ENCODE measurements around the gene KRTAP12-4.
"Not testable (repeated sequence)": the region's sequence is repeated elsewhere in the genome, so short reads cannot be mapped to it uniquely, and the experiment has no call there.

Gene KRTAP12-4

GRCh38 chr21:44701023-44701400 is 46.6 kb upstream of the KRTAP12-4 start:
- Histone ChIP-seq H3K4me3 (ENCODE audit: low read depth, low read length) (no peak overlapping the region), H3K9me3 (ENCODE audit: severe bottlenecking) (no peaks in the 10 kb centered on the region), H3K27ac (peak overlapping the region; percentile 68; the same call in 1 of the 2 replicates), H3K36me3 (no peaks in the 10 kb centered on the region), H3K27me3 (ENCODE audit: insufficient read depth, low read depth, severe bottlenecking) (no peaks in the 10 kb centered on the region)
- no peak for DNase-seq
- TF ChIP-seq CTCF (IDR thresholded peaks at IDR 0.05; ENCODE audit: low read depth, low read length) = no peak

GRCh38 chr21:44700101-44701022 is 45.9 kb upstream of the KRTAP12-4 start:
- no peak for TF ChIP-seq CTCF (IDR thresholded peaks at IDR 0.05; ENCODE audit: low read depth, low read length)
- H3K27me3 ChIP-seq (ENCODE audit: insufficient read depth, low read depth, severe bottlenecking) = no peaks in the 10 kb centered on the region

DNA sequence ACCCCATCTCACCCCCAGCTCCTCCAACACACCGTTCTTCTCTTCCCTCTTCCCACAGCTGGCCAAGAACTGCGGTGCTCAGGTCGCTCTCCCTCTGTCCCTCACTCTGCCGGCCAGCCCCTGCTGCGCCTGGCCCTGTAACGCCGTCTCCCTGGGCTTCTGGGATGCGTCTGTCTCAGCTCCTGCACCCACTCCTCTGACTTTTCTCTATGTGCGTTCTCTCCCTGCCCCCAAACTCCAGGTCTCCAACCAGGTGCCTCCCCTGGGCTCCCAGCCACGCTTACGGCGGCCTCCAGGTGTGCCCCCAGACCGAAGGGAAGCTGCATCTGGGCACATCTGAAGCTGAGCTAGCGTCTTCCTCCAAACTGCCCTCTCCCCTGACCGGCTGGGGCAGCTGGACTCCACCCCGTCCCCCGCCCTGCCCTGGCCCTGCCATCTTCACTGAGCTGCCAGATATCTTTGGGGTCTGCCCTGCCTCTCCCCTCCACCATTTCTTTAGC is 45.1 kb upstream of the KRTAP12-4 start:
- no peaks in the 10 kb centered on the region for H3K36me3 ChIP-seq
- H3K27me3 ChIP-seq (ENCODE audit: insufficient read depth, low read depth, severe bottlenecking) = no peaks in the 10 kb centered on the region
- TF ChIP-seq CTCF (IDR thresholded peaks at IDR 0.05; ENCODE audit: low read depth, low read length) = no peak
- H3K27ac ChIP-seq = no peak overlapping the region
- no peaks in the 10 kb centered on the region for H3K9me3 ChIP-seq (ENCODE audit: severe bottlenecking)
- H3K4me3 ChIP-seq (ENCODE audit: low read depth, low read length) = no peak overlapping the region
- peak; percentile 6 for DNase-seq

More at GRCh38 chr21:44700101-44701022, 45.9 kb upstream of the KRTAP12-4 start:
- DNase-seq = peak; percentile 8
- Histone ChIP-seq H3K27ac (no peak overlapping the region; the same call in 1 of the 2 replicates), H3K36me3 (no peaks in the 10 kb centered on the region), H3K9me3 (ENCODE audit: severe bottlenecking) (no peaks in the 10 kb centered on the region), H3K4me3 (ENCODE audit: low read depth, low read length) (no peak overlapping the region)

GRCh38 chr21:44697811-44698734 is 43.6 kb upstream of the KRTAP12-4 start:
- Histone ChIP-seq H3K27ac (no peak overlapping the region), H3K27me3 (ENCODE audit: insufficient read depth, low read depth, severe bottlenecking) (no peaks in the 10 kb centered on the region), H3K36me3 (no peaks in the 10 kb centered on the region), H3K4me3 (ENCODE audit: low read depth, low read length) (no peak overlapping the region), H3K9me3 (ENCODE audit: severe bottlenecking) (peaks cover 10% of the 10 kb centered on the region)
- no peak for TF ChIP-seq CTCF (IDR thresholded peaks at IDR 0.05; ENCODE audit: low read depth, low read length)
- peak; percentile 23 for DNase-seq

- H3K27ac ChIP-seq; H3K27me3 ChIP-seq (ENCODE audit: insufficient read depth, low read depth, severe bottlenecking); DNase-seq; H3K36me3 ChIP-seq; H3K4me3 ChIP-seq (ENCODE audit: low read depth, low read length): not testable (repeated sequence)
- peaks cover 15% of the 10 kb centered on the region for H3K9me3 ChIP-seq (ENCODE audit: severe bottlenecking)
Observed at GRCh38 chr21:44697172-44697810, 42.8 kb upstream of the KRTAP12-4 start, which contains the start of gene KRTAP10-12. KRTAP10-12 (plus strand) TSS chr21:44697172; CDS start chr21:44697202, 30 bp downstream.
